ENCODE measurements around the gene IFT27. TPM values are rescaled to one million over a fixed set of nuclear protein-coding genes. Genes with fewer than 3 reads are reported as not detected.
"Not testable (repeated sequence)": the region's sequence is repeated elsewhere in the genome, so short reads cannot be mapped to it uniquely, and the experiment has no call there.

IFT27 gene
- total and polyA plus RNA-seq, 2 donors, result 23.0 to 33.9 TPM

DNA sequence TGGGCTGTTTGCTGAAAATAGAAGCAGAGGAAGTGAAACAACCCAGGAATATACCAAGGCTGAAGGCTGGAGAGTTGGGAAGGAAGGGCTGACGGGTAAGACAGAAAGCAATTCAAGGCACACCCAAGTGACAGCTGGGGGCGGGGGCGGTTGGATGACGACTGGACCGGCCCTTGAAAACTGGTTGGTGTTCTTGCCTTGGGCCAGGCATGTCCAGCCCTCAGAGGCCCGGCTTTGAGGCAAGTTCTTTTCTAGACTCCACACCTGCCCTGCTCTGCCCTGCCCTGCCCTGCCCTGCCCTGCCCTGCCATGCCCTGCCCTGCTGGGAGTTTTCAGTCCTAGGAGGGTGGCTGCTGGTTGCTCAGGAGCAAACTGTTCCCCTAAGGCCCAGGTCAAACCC lies 38.1 kb downstream of the IFT27 start:
- no peak for DNase-seq (ENCODE audit: low read depth in 6 of 9, low spot score in 9 of 9)
- Histone ChIP-seq H3K4me3 (ENCODE audit: low read length in 2 of 2) (no peak overlapping the region), H3K27me3 (ENCODE audit: control insufficient read depth in 2 of 2, insufficient read depth in 1 of 2, low read length in 1 of 2) (no peaks in the 10 kb centered on the region), H3K27ac (ENCODE audit: low read depth in 1 of 2, low read length in 1 of 2) (no peak overlapping the region), H3K36me3 (ENCODE audit: control insufficient read depth in 2 of 2, insufficient read depth in 2 of 2, low read length in 1 of 2) (no peaks in the 10 kb centered on the region), H3K4me1 (ENCODE audit: control insufficient read depth in 2 of 2, insufficient read depth in 2 of 2, low read length in 2 of 2) (peaks cover 0 to 9% of the 10 kb centered on the region in 2 donors), H3K9me3 (ENCODE audit: control insufficient read depth in 2 of 2, insufficient read depth in 1 of 2, low read length in 1 of 2) (no peaks in the 10 kb centered on the region)
- WGBS, result 58% methylated on average over 6 of the region's 6 CpGs

DNA sequence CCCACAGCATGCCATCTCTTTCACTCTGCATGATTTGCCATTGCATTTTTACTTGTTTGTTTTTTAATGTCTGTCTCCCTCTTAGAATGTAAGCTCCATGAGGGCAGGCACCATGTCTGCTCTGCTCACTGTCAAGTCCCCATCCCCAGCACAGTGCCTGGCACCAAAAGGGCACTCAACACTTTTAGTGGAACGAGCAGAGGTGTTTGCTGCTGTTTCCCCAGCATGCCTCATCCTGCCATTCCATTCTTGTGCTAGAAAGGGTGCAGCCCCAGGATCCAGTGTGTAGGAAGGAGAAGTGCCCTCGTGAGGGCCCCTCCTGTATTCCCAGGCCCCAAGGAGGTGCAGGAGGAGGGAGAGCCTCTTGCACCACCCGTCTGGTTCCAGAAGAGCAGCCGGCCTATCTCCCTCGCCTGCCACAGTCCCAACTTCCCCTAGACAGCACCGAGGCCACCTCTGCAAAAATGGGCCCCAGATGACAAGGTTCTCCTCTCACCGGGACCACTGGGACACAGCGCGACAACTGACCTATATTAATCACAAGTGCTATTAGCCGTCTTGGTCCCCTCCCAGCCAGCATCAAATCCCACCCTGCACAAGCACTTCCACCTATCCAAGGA lies 39.1 kb downstream of the IFT27 start:
- Histone ChIP-seq H3K27me3 (ENCODE audit: control insufficient read depth in 2 of 2, insufficient read depth in 1 of 2, low read length in 1 of 2) (no peaks in the 10 kb centered on the region), H3K4me1 (ENCODE audit: control insufficient read depth in 2 of 2, insufficient read depth in 2 of 2, low read length in 2 of 2) (peaks cover 0 to 9% of the 10 kb centered on the region in 2 donors), H3K36me3 (ENCODE audit: control insufficient read depth in 2 of 2, insufficient read depth in 2 of 2, low read length in 1 of 2) (no peaks in the 10 kb centered on the region), H3K4me3 (ENCODE audit: low read length in 2 of 2) (no peak overlapping the region), H3K27ac (ENCODE audit: low read depth in 1 of 2, low read length in 1 of 2) (no peak overlapping the region), H3K9me3 (ENCODE audit: control insufficient read depth in 2 of 2, insufficient read depth in 1 of 2, low read length in 1 of 2) (no peaks in the 10 kb centered on the region)
- 88% methylated on average over 10 of the region's 10 CpGs for WGBS
- no peak for DNase-seq (ENCODE audit: low read depth in 6 of 9, low spot score in 9 of 9)

DNA sequence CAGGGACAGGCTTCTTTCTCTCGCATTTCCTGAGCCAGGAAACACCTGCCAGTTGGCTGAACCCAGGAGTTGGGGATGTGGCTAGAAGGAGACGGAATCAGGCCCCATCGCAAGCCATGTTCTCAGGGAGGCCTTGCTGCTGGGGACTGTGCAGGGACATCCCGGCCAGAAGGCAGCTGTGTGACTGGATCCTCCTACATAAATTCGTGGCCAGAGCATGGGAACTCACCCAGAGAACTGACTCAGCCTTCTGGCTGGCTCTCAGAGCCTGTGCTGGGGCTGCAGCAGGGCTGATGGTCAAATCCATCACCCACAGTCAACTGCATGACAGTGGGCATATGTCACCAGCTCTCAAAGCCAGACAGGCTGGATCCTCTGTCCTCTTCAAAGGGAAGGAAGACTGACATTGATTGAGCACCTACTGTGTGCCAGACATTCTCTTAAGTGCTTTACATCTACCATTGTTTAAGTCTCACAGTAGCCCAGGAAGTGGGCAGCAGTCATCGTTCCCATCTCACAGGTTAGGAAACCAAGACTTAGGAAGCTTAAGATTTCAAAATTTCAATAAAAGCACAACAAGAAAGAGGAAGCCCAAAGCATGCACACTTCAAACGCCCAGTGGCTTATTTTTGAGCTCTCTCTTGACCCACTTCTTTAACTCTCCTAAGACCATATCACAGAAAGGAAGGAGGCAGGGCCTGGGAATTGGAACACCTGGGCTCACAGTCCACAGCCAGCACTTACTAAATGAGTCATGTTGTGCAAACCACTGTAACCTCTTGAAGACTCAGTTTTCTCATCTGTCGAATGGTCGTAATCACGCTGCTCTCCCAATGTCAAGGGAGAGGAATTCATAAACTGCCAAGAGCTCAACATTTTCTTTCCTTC lies 41.5 kb downstream of the IFT27 start:
- no peak overlapping the region for H3K4me3 ChIP-seq (ENCODE audit: low read length in 2 of 2)
- no peaks in the 10 kb centered on the region for H3K27me3 ChIP-seq (ENCODE audit: control insufficient read depth in 2 of 2, insufficient read depth in 1 of 2, low read length in 1 of 2)
- 32% methylated on average over 10 of the region's 10 CpGs for WGBS

DNA sequence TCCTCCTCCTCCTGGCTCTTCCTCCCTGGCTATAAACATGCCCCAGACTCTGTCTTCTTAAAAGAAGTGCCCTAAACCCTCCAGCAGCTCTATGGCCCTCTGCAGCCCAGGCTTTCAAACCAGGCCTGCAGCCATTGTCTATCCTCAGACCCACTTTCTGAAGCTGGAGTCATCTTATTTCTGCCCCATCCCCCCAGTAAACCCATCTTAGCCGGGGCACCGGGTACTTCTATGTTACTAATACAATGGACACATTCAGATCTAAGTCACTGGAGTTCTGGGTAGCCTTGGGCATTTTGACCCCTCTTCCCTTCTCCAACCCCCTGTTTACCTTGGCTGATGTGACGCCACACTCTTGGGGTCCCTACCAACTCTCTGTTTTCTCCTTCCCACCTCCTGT lies 42.6 kb downstream of the IFT27 start:
- no peak overlapping the region for H3K4me3 ChIP-seq (ENCODE audit: low read length in 2 of 2)
- 96% methylated on average over 3 of the region's 3 CpGs for WGBS
- no peaks in the 10 kb centered on the region for H3K27me3 ChIP-seq (ENCODE audit: control insufficient read depth in 2 of 2, insufficient read depth in 1 of 2, low read length in 1 of 2)
- no peak for DNase-seq (ENCODE audit: low read depth in 6 of 9, low spot score in 9 of 9)
- no peaks in the 10 kb centered on the region for H3K36me3 ChIP-seq (ENCODE audit: control insufficient read depth in 2 of 2, insufficient read depth in 2 of 2, low read length in 1 of 2)
- no peaks in the 10 kb centered on the region for H3K9me3 ChIP-seq (ENCODE audit: control insufficient read depth in 2 of 2, insufficient read depth in 1 of 2, low read length in 1 of 2)
- H3K4me1 ChIP-seq (ENCODE audit: control insufficient read depth in 2 of 2, insufficient read depth in 2 of 2, low read length in 2 of 2), result peaks cover 0 to 9% of the 10 kb centered on the region in 2 donors
- H3K27ac ChIP-seq (ENCODE audit: low read depth in 1 of 2, low read length in 1 of 2), result no peak overlapping the region

More for the DNA sequence above, 41.5 kb downstream of the IFT27 start:
- Histone ChIP-seq H3K36me3 (ENCODE audit: control insufficient read depth in 2 of 2, insufficient read depth in 2 of 2, low read length in 1 of 2) (no peaks in the 10 kb centered on the region), H3K4me1 (ENCODE audit: control insufficient read depth in 2 of 2, insufficient read depth in 2 of 2, low read length in 2 of 2) (peaks cover 0 to 9% of the 10 kb centered on the region in 2 donors), H3K9me3 (ENCODE audit: control insufficient read depth in 2 of 2, insufficient read depth in 1 of 2, low read length in 1 of 2) (no peaks in the 10 kb centered on the region), H3K27ac (ENCODE audit: low read depth in 1 of 2, low read length in 1 of 2) (no peak overlapping the region)
- peak in 2 of 9 donors; percentile 21 to 39 for DNase-seq (ENCODE audit: low read depth in 6 of 9, low spot score in 9 of 9)

DNA sequence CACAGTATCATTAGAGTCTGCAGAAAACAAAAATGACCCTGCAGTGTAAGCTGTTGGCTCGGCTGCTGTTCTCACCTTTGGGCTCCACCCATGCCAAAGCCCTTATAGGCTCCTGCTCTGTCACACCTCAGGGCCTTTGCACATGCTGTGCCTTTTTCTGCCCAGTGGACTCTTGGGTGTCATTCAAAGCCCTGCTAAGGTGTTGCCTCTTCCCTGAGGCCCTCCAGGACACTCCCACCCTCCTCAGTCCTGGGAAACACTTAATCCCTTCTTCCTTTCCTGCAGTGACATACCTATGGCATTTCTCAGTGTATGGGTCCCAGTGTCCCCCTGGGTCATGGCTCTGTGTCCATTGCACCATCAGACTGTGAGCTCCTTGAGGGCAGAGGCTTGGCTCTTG lies 43.3 kb downstream of the IFT27 start:
- Histone ChIP-seq H3K4me3 (ENCODE audit: low read length in 2 of 2) (no peak overlapping the region), H3K27ac (ENCODE audit: low read depth in 1 of 2, low read length in 1 of 2) (no peak overlapping the region), H3K4me1 (ENCODE audit: control insufficient read depth in 2 of 2, insufficient read depth in 2 of 2, low read length in 2 of 2) (peaks cover 0 to 9% of the 10 kb centered on the region in 2 donors), H3K27me3 (ENCODE audit: control insufficient read depth in 2 of 2, insufficient read depth in 1 of 2, low read length in 1 of 2) (no peaks in the 10 kb centered on the region), H3K9me3 (ENCODE audit: control insufficient read depth in 2 of 2, insufficient read depth in 1 of 2, low read length in 1 of 2) (no peaks in the 10 kb centered on the region), H3K36me3 (ENCODE audit: control insufficient read depth in 2 of 2, insufficient read depth in 2 of 2, low read length in 1 of 2) (no peaks in the 10 kb centered on the region)
- no peak for DNase-seq (ENCODE audit: low read depth in 6 of 9, low spot score in 9 of 9)
- WGBS, result 96% methylated on average over 1 of the region's 1 CpG

DNA sequence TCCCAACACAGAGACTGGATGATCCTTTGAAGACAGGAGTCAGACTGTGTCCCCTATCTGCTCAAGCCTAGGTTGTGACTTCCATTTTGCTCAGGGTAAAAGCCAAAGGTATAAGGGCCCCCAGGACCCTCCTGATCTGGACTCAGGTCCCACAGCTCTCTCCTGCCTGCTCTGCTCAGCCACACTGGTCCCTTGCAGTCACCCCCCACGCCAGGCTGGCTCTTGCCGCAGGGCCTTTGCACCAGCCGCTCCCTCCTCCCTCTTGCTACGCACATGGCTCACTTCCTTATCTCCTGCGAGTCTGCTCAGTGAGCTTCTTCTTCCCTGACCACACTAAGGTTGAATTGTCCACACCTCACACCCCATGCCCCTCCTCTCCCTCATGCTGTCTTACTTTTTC lies 44.0 kb downstream of the IFT27 start:
- WGBS, result 95% methylated on average over 5 of the region's 5 CpGs
- Histone ChIP-seq H3K4me3 (ENCODE audit: low read length in 2 of 2) (no peak overlapping the region), H3K4me1 (ENCODE audit: control insufficient read depth in 2 of 2, insufficient read depth in 2 of 2, low read length in 2 of 2) (peaks cover 0 to 9% of the 10 kb centered on the region in 2 donors), H3K9me3 (ENCODE audit: control insufficient read depth in 2 of 2, insufficient read depth in 1 of 2, low read length in 1 of 2) (no peaks in the 10 kb centered on the region), H3K36me3 (ENCODE audit: control insufficient read depth in 2 of 2, insufficient read depth in 2 of 2, low read length in 1 of 2) (no peaks in the 10 kb centered on the region), H3K27ac (ENCODE audit: low read depth in 1 of 2, low read length in 1 of 2) (no peak overlapping the region), H3K27me3 (ENCODE audit: control insufficient read depth in 2 of 2, insufficient read depth in 1 of 2, low read length in 1 of 2) (no peaks in the 10 kb centered on the region)
- DNase-seq (ENCODE audit: low read depth in 6 of 9, low spot score in 9 of 9), result no peak

DNA sequence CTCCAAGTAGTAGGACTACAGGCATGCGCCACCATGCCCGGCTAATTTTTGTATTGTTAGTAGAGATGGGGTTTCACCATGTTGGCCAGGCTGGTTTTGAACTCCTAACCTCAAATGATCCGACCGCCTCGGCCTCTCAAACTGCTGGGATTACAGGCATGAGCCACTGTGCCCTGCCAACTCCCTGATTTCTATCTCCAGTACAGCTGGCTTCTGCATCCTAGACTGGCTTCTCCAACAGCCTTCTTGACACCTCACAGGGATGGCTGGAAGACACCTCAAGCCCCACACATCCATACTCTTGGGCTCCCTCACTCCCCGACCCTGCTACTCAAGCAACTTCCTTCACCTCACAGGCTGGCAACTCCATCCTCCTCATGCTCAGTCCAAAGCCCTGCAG lies 44.6 kb downstream of the IFT27 start:
- not testable (repeated sequence) for H3K36me3 ChIP-seq (ENCODE audit: control insufficient read depth in 2 of 2, insufficient read depth in 2 of 2, low read length in 1 of 2); H3K9me3 ChIP-seq (ENCODE audit: control insufficient read depth in 2 of 2, insufficient read depth in 1 of 2, low read length in 1 of 2); DNase-seq (ENCODE audit: low read depth in 6 of 9, low spot score in 9 of 9); H3K27me3 ChIP-seq (ENCODE audit: control insufficient read depth in 2 of 2, insufficient read depth in 1 of 2, low read length in 1 of 2); H3K27ac ChIP-seq (ENCODE audit: low read depth in 1 of 2, low read length in 1 of 2); H3K4me3 ChIP-seq (ENCODE audit: low read length in 2 of 2); H3K4me1 ChIP-seq (ENCODE audit: control insufficient read depth in 2 of 2, insufficient read depth in 2 of 2, low read length in 2 of 2)
- 96% methylated on average over 6 of the region's 6 CpGs for WGBS

DNA sequence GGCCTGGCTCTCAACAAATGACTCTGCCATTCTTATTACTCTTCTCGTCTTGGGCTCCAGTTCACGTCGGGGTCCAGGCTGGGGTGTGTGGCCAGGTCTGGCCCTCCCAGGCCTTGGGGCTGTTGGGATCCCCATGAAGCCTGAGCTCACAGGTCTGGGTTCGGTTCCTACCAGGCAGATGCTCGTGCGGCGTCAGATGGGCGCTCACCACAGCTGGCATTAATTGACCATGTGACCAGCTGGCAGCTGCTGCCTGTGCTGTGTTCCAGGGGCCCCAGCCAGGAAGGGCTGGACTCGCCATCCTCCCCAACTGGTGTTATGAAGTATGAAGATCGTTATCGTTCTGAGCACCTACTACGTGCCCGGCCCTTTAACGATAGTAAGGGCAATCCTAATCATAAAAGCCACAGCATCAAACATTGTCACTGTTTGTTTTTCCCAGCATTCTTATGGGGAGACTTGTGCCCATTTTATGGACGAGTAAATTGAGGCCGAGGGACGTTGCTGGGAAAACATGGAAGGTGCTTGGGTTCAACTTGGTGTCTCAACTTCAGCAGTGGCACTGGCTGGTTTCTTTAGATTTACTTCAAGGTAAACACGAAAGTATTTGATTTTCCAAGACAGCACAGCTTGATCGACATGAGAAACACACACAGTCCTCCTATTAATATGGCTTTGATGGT lies 45.6 kb downstream of the IFT27 start:
- no peak for DNase-seq (ENCODE audit: low read depth in 6 of 9, low spot score in 9 of 9)
- H3K4me1 ChIP-seq (ENCODE audit: control insufficient read depth in 2 of 2, insufficient read depth in 2 of 2, low read length in 2 of 2), result peaks cover 0 to 9% of the 10 kb centered on the region in 2 donors
- no peaks in the 10 kb centered on the region for H3K27me3 ChIP-seq (ENCODE audit: control insufficient read depth in 2 of 2, insufficient read depth in 1 of 2, low read length in 1 of 2)
- no peaks in the 10 kb centered on the region for H3K9me3 ChIP-seq (ENCODE audit: control insufficient read depth in 2 of 2, insufficient read depth in 1 of 2, low read length in 1 of 2)
- WGBS, result 97% methylated on average over 19 of the region's 19 CpGs
- H3K36me3 ChIP-seq (ENCODE audit: control insufficient read depth in 2 of 2, insufficient read depth in 2 of 2, low read length in 1 of 2), result no peaks in the 10 kb centered on the region
- no peak overlapping the region for H3K27ac ChIP-seq (ENCODE audit: low read depth in 1 of 2, low read length in 1 of 2)
- H3K4me3 ChIP-seq (ENCODE audit: low read length in 2 of 2), result no peak overlapping the region

DNA sequence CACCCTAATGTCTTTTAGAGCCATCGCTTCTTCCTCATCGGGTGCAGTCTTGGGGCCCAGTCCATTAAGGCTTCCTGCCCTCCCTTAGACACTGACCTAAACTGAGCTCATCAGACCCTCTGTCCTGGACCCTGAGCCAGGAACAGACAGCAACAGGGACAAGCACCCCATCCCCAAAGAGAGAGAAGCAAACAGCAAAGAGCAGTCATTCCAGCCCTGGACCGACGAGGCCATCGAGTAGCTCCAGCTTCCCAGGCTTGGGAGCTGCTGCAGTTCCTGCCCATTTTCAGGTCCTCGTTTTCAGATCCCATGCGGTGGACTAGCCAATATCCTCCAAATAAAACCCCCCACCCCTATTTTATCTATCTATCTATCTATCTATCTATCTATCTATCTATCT lies 46.6 kb downstream of the IFT27 start:
- Histone ChIP-seq H3K27ac (ENCODE audit: low read depth in 1 of 2, low read length in 1 of 2) (no peak overlapping the region), H3K9me3 (ENCODE audit: control insufficient read depth in 2 of 2, insufficient read depth in 1 of 2, low read length in 1 of 2) (no peaks in the 10 kb centered on the region), H3K4me1 (ENCODE audit: control insufficient read depth in 2 of 2, insufficient read depth in 2 of 2, low read length in 2 of 2) (peaks cover 0 to 4% of the 10 kb centered on the region in 2 donors), H3K27me3 (ENCODE audit: control insufficient read depth in 2 of 2, insufficient read depth in 1 of 2, low read length in 1 of 2) (no peaks in the 10 kb centered on the region), H3K4me3 (ENCODE audit: low read length in 2 of 2) (no peak overlapping the region), H3K36me3 (ENCODE audit: control insufficient read depth in 2 of 2, insufficient read depth in 2 of 2, low read length in 1 of 2) (no peaks in the 10 kb centered on the region)
- DNase-seq (ENCODE audit: low read depth in 6 of 9, low spot score in 9 of 9), result no peak
- 87% methylated on average over 7 of the region's 7 CpGs for WGBS

Data from thymus (tissue), 11 donors.